Neural progenitor cell (in vitro differentiated cells): Measurements from ENCODE around the gene RELCH. TPM values are rescaled to one million over a fixed set of nuclear protein-coding genes. Genes with fewer than 3 reads are reported as not detected.

Experiments
- DNase-seq: peaks from one replicate; pipeline ENCODE4 v3.0.0-alpha.2; 2016; ENCODE audit warnings: low spot score
- H2AFZ ChIP-seq: fragments of 200-600 bp; sonication (generic); replicated peaks from 2 replicates; pipeline ENCODE4 v1.6.1; 2016; ENCODE audit warnings: antibody characterized with exemption
- H3F3A ChIP-seq: fragments of 200-600 bp; sonication (generic); 2 replicates; pipeline ENCODE4 v1.6.1; 2016; ENCODE audit warnings: antibody characterized with exemption, low read depth
- H3K27ac ChIP-seq: fragments of 200-600 bp; sonication (generic); 2 replicates; pipeline ENCODE4 v1.5.1; 2016; ENCODE audit warnings: mild to moderate bottlenecking
- H3K27me3 ChIP-seq: fragments of 200-600 bp; sonication (generic); 2 replicates; pipeline ENCODE4 v1.6.1; 2016; ENCODE audit warnings: mild to moderate bottlenecking, moderate library complexity
- H3K36me3 ChIP-seq: fragments of 200-600 bp; sonication (generic); 2 replicates; pipeline ENCODE4 v1.5.1; 2016
- H3K4me1 ChIP-seq: fragments of 200-600 bp; sonication (generic); 2 replicates; pipeline ENCODE4 v1.6.1; 2016; ENCODE audit warnings: mixed run types
- H3K4me2 ChIP-seq: fragments of 200-600 bp; sonication (generic); 2 replicates; pipeline ENCODE4 v1.6.1; 2016
- H3K4me3 ChIP-seq: fragments of 200-600 bp; sonication (generic); 2 replicates; pipeline ENCODE4 v1.5.1; 2016
- H3K79me2 ChIP-seq: fragments of 200-600 bp; sonication (generic); 2 replicates; pipeline ENCODE4 v1.6.1; 2016; ENCODE audit warnings: low read depth
- H3K9ac ChIP-seq: fragments of 200-600 bp; sonication (generic); 2 replicates; pipeline ENCODE4 v1.6.1; 2016
- H3K9me3 ChIP-seq: fragments of 200-600 bp; sonication (generic); 2 replicates; pipeline ENCODE4 v1.5.1; 2016; ENCODE audit warnings: low read depth
- H4K20me1 ChIP-seq: fragments of 200-600 bp; sonication (generic); 2 replicates; pipeline ENCODE4 v1.6.1; 2016; ENCODE audit warnings: low read depth
- H3K27ac Mint-ChIP-seq: 3 replicates; pipeline ENCODE4 v1.8.0; 2021; ENCODE audit warnings: mixed read lengths
- H3K27me3 Mint-ChIP-seq: 2 replicates; pipeline ENCODE4 v1.8.0; 2022; ENCODE audit warnings: low read depth, mild to moderate bottlenecking, inconsistent platforms, moderate library complexity, mixed read lengths; ENCODE audit not compliant: insufficient read depth
- H3K36me3 Mint-ChIP-seq: 3 replicates; pipeline ENCODE4 v1.8.0; 2021; ENCODE audit warnings: mixed read lengths
- H3K4me1 Mint-ChIP-seq: 3 replicates; pipeline ENCODE4 v1.8.0; 2021; ENCODE audit warnings: mixed read lengths
- H3K4me3 Mint-ChIP-seq: 3 replicates; pipeline ENCODE4 v1.8.0; 2021; ENCODE audit warnings: mild to moderate bottlenecking, moderate library complexity, mixed read lengths
- H3K9me3 Mint-ChIP-seq: 3 replicates; pipeline ENCODE4 v1.8.0; 2020; ENCODE audit warnings: mixed read lengths
- EZH2 ChIP-seq: fragments of 200-600 bp; sonication (generic); IDR thresholded peaks from 2 replicates; pipeline ENCODE4 v1.6.1; 2017; ENCODE audit warnings: antibody characterized with exemption, mild to moderate bottlenecking, moderate library complexity
- EZH2phosphoT487 ChIP-seq: fragments of 200-600 bp; sonication (generic); IDR thresholded peaks from 2 replicates; pipeline ENCODE4 v1.6.1; 2017; ENCODE audit warnings: antibody characterized with exemption
- total RNA-seq: library from RNA; depleted of rRNA; stranded (reverse); fragments of >200 nt; gene quantifications from 2 replicates; pipeline ENCODE4 v1.2.3, GENCODE V29; 2015; ENCODE audit warnings: low replicate concordance
- TF ChIP-seq, protein P1 (sequence below): fragments of 200-600 bp; sonication (generic); IDR thresholded peaks from 2 replicates; pipeline ENCODE4 v1.5.1; 2017; ENCODE audit warnings: antibody characterized with exemption, mild to moderate bottlenecking

The RELCH gene
- total RNA-seq, 1 donor from 2014 or later: 40.9 TPM

DNA sequence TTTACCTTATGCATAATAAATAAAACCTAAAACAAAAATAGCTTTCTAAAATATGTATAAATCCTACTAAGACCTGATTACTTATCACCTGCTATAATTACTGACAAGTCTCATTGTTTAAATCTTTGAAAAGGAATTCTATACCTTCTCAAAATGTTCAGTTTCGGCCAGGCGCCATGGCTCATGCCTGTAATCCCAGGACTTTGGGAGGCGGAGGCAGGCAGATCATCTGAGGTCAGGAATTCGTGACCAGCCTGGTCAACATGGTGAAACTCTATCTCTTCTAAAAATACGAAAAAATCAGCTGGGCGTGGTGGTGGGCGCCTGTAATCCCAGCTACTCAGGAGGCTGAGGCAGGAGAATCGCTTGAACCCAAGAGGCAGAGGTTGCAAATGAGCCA lies 58.1 kb downstream of the RELCH start:
- Mint-ChIP-seq H3K4me3 (no peak overlapping the region), H3K4me1 (no peaks in the 10 kb centered on the region), H3K27me3 (no peaks in the 10 kb centered on the region), H3K27ac (no peak overlapping the region), H3K36me3 (peaks cover 14% of the 10 kb centered on the region), H3K9me3 (peaks cover 3% of the 10 kb centered on the region)
- Histone ChIP-seq H3K79me2 (no peaks in the 10 kb centered on the region), H3K9me3 (no peaks in the 10 kb centered on the region), H2AFZ (no peak overlapping the region), H3K36me3 (no peaks in the 10 kb centered on the region), H3K27me3 (no peaks in the 10 kb centered on the region), H3K4me2 (no peak overlapping the region), H3K27ac (no peak overlapping the region), H4K20me1 (no peaks in the 10 kb centered on the region), H3F3A (peaks cover 5% of the 10 kb centered on the region), H3K4me3 (no peak overlapping the region), H3K4me1 (no peaks in the 10 kb centered on the region), H3K9ac (no peak overlapping the region)
- no peak for DNase-seq
- no peak for TF ChIP-seq EZH2phosphoT487
- no peak for TF ChIP-seq EZH2
- TF ChIP-seq, protein P1, sequence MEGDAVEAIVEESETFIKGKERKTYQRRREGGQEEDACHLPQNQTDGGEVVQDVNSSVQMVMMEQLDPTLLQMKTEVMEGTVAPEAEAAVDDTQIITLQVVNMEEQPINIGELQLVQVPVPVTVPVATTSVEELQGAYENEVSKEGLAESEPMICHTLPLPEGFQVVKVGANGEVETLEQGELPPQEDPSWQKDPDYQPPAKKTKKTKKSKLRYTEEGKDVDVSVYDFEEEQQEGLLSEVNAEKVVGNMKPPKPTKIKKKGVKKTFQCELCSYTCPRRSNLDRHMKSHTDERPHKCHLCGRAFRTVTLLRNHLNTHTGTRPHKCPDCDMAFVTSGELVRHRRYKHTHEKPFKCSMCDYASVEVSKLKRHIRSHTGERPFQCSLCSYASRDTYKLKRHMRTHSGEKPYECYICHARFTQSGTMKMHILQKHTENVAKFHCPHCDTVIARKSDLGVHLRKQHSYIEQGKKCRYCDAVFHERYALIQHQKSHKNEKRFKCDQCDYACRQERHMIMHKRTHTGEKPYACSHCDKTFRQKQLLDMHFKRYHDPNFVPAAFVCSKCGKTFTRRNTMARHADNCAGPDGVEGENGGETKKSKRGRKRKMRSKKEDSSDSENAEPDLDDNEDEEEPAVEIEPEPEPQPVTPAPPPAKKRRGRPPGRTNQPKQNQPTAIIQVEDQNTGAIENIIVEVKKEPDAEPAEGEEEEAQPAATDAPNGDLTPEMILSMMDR: no peak

DNA sequence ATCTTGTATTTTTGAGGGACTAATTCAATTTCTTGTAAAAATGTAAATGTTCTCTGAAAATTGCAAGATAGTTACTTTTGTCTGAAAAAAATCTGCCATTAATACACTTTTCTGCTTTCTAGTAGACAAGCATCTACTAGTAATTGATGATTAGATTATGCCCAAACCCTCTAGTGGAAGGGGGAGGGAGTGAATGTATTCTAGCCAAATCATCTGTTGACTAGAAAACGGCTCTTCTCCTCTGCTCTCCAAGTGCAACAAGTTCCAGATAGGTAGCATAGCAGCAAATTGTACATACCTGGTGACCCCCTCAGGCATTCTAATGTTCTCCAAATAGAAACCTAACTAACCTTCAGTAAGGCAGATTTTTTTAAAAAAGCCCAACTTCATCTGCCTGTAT lies 58.6 kb downstream of the RELCH start:
- TF ChIP-seq EZH2 (no peak), EZH2phosphoT487 (no peak)
- TF ChIP-seq, protein P1: peak; percentile 33
- Histone ChIP-seq H3K4me2 (no peak overlapping the region), H3K4me3 (no peak overlapping the region), H3K27me3 (no peaks in the 10 kb centered on the region), H3F3A (peaks cover 5% of the 10 kb centered on the region), H4K20me1 (no peaks in the 10 kb centered on the region), H3K27ac (no peak overlapping the region), H3K9me3 (no peaks in the 10 kb centered on the region), H3K9ac (no peak overlapping the region), H3K79me2 (no peaks in the 10 kb centered on the region), H2AFZ (no peak overlapping the region), H3K4me1 (no peaks in the 10 kb centered on the region), H3K36me3 (no peaks in the 10 kb centered on the region)
- DNase-seq: no peak
- peaks cover 11% of the 10 kb centered on the region for H3K36me3 Mint-ChIP-seq
- no peak overlapping the region for H3K27ac Mint-ChIP-seq
- H3K27me3 Mint-ChIP-seq: no peaks in the 10 kb centered on the region
- no peaks in the 10 kb centered on the region for H3K4me1 Mint-ChIP-seq
- H3K4me3 Mint-ChIP-seq: no peak overlapping the region
- peaks cover 3% of the 10 kb centered on the region for H3K9me3 Mint-ChIP-seq

DNA sequence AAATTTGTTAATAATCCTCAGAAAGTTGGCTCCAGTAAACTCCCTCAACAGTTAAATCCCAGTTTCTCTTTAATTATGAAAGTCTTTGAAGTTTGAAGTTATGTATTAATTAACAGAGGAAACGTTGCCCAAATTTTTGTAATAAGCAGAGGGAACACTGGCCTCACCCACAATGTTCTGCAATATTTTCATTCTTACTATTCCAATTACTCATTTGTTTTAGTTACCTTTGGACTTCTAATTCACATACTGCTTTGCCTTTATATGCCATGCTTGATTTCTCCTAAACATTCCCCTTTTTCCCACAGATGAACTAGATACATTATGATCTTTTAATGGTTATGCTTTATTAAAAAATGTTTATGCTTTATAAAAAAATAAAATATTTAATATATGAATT lies 61.3 kb downstream of the RELCH start:
- Histone ChIP-seq H3K79me2 (no peaks in the 10 kb centered on the region), H3F3A (peaks cover 5% of the 10 kb centered on the region), H2AFZ (no peak overlapping the region), H3K4me1 (no peaks in the 10 kb centered on the region), H3K9ac (no peak overlapping the region), H3K4me2 (no peak overlapping the region), H3K36me3 (no peaks in the 10 kb centered on the region), H3K9me3 (no peaks in the 10 kb centered on the region), H3K4me3 (no peak overlapping the region), H4K20me1 (no peaks in the 10 kb centered on the region), H3K27me3 (no peaks in the 10 kb centered on the region), H3K27ac (no peak overlapping the region)
- TF ChIP-seq, protein P1: no peak
- TF ChIP-seq EZH2 (no peak), EZH2phosphoT487 (no peak)
- Mint-ChIP-seq H3K27ac (no peak overlapping the region), H3K4me3 (no peak overlapping the region), H3K27me3 (no peaks in the 10 kb centered on the region), H3K4me1 (no peaks in the 10 kb centered on the region), H3K36me3 (peaks cover 6% of the 10 kb centered on the region), H3K9me3 (no peaks in the 10 kb centered on the region)
- DNase-seq: no peak
